Epidermal melanocyte (primary cell): ENCODE results near the gene RAD18.

Experiments used
- DNase-seq: peaks from one replicate; pipeline ENCODE4 v3.0.0; 2011; ENCODE audit warnings: low spot score; ENCODE audit not compliant: insufficient read length

Gene RAD18

DNA sequence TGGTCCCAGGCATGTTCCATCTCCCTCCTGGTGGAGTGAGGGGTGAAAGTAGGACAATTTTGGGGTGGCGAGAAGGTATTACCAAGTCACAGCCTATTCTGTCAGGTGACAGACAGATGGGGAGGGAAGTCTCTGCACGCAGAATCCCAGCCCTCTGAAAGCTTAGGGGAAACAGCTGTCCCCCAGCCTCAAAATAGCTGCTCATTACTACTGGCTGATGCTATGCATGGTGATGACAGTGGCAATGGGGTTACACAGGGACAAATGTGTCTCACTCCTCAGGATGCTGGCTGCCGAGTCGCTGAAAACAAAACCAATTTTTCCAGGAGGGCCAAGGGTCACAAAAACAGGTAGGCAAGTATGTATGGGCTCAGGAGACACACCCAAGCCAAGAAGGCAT lies 125.0 kb downstream of the RAD18 start:
- DNase-seq = no peak

DNA sequence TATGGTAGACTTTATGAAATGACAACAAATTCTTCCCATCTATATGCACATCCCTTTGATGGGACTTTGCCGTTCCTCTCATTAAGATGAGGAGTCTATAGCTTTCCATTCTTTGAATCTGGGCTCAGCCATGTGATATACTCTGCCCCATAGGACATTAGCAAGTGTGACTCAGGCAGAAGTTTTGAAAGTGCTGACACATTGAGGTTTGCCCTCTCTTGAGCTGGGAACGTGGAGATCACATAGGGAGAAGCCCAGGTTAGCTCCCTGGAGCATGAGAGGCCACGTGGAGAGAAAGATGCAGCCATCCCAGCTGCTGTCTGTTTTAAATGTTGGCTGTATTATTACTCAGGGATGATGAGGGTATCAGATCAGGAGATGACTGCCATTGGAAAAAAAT lies 126.1 kb downstream of the RAD18 start:
- no peak for DNase-seq

DNA sequence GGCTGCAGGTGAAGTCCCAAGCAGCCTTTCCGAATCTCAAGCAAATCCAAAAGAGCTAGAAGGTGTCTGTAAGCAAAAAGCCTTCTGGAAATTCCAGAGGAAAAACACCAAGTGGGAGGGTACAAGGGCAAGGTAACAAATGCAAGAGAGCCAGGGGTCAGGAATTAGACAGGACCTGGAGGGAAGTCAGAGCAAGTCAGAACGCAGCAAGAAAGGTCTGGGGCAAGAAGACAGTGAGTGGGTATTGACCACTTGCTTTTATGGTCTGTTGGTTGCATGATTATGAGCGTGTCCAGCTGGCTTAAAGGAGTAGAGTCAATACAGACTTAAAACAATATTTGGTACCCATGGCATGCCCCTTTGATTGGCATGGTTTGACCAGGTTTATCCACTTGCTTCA lies 127.2 kb downstream of the RAD18 start:
- no peak for DNase-seq

DNA sequence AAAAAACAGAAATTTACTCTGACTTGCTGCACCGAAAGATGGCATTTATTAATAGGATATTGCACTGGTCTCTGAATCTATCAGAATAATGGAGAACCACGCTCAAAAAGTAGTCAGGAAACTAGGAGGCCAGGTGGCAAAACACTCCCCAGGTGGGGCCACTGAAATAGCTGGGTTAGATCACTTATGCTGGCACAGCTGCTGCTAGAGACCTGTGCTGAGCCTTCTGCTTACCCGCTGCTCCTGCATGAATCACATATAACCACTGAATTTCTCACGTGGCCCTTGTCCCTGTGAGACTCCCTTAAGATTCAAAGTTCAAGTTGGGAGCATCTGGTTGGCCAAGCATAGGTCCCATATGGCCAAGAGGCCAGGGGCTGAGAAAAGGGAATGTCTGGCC lies 127.9 kb downstream of the RAD18 start:
- DNase-seq = no peak

DNA sequence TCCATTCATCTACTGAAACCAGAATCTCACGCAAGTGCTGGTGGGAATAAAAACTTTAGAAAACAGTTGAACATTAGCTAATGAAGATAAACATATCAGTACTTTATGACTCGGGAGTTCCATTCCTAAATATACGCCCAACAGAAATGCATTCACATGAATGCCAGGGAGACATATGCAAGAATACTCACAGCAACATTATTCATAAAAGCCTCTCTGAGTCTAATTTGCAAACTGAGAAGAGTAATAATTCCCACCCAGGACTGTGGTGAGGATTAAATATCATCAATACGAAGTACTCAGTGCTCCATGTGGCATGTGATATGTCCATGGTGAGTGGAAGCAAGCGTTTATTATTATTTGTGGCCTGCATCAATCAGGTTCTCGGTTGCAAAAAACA lies 128.3 kb downstream of the RAD18 start:
- no peak for DNase-seq

DNA sequence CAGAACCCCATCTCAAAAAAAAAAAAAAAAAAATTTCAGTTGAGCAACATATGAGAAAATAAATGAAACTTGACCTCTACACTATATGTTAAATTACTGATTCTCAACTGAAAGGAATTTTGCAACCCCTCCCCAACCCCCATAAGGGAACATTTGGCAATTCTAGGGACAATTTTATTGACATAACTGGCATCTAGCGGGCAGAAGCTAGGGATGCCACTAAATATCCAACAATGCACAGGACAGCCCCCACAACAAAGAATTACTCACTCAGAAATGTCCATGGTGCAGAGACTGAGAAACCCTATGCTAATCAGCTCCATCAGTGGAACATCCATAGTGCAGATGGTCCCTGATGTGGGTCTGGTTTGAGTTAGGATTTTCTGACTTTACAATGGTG lies 135.6 kb downstream of the RAD18 start:
- no peak for DNase-seq
